ENCODE measurements around the gene CEP57.

DNA sequence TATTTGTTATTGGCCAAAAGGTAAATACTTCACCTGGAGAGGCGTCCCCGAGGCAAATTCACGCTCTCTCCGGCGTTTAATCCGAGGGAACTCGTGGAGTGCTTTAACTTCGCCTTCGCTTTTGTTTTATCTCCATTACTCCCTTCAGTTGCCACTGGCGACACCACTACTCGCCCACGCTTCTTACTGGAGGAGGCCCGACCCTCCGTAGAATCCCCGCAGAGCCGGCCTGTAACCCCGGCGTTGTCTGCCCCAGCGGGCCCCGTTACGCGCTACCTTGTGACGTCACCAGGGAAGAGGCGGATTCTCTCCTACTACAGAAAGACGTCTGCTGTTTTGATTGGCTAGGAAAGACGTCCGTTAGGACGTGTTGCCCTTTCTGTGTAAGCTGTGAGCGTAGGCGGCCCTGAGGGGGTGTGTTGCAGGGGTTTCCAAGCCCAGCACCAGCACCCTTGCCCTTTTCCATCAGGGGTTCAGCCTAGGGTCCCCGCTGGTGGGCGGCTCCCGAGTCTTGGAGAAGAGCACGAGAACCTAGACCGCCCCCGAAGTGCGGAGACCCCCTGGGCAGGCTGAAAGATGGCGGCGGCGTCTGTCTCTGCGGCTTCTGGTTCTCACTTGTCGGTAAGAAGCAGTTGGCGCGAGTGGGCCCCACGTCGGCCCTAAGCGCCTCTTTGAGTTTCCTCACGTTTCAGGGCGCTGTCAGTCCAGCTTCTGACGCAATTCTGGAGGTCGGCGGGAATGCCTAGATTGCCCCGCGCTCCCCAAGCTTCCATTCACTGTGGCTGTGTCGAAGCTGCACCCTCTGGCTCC, at the start of gene CEP57:
- peak in 1 of 4 donors; percentile 82 for TF ChIP-seq POLR2A (IDR thresholded peaks at IDR 0.05)
- TF ChIP-seq, protein P1, sequence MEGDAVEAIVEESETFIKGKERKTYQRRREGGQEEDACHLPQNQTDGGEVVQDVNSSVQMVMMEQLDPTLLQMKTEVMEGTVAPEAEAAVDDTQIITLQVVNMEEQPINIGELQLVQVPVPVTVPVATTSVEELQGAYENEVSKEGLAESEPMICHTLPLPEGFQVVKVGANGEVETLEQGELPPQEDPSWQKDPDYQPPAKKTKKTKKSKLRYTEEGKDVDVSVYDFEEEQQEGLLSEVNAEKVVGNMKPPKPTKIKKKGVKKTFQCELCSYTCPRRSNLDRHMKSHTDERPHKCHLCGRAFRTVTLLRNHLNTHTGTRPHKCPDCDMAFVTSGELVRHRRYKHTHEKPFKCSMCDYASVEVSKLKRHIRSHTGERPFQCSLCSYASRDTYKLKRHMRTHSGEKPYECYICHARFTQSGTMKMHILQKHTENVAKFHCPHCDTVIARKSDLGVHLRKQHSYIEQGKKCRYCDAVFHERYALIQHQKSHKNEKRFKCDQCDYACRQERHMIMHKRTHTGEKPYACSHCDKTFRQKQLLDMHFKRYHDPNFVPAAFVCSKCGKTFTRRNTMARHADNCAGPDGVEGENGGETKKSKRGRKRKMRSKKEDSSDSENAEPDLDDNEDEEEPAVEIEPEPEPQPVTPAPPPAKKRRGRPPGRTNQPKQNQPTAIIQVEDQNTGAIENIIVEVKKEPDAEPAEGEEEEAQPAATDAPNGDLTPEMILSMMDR (IDR thresholded peaks at IDR 0.05): peak in 1 of 6 experiments; percentile 4

All from esophagus squamous epithelium (tissue), 4 donors.